NCI-H1105 treated with DMSO at 0.1 percent for 48 hours (cell line): Measurements from ENCODE around the gene EFCAB11.

Experiments
- DNase-seq: peaks from one replicate; lab custom pipeline; 2025; lab: John Stamatoyannopoulos, UW

EFCAB11 gene

DNA sequence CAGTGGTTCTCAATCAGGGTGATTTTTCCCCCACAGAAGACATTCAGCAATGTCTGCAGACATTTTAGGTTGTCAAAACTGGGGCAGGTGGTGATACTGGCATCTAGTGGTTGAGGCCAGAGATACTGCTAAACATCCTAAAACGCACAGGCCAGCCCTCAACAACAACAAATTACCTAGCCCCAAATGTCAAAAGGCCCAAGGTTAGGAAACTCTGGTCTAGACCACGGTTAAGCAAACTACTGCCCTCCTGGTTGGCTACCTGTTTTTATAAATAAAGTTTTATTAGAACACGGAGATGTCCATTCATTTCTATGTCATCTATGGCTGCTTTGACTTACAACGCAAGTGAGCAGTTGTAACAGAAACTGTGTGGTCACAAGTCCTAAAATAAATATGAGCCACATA lies 186.7 kb downstream of the EFCAB11 start:
- no peak for DNase-seq

DNA sequence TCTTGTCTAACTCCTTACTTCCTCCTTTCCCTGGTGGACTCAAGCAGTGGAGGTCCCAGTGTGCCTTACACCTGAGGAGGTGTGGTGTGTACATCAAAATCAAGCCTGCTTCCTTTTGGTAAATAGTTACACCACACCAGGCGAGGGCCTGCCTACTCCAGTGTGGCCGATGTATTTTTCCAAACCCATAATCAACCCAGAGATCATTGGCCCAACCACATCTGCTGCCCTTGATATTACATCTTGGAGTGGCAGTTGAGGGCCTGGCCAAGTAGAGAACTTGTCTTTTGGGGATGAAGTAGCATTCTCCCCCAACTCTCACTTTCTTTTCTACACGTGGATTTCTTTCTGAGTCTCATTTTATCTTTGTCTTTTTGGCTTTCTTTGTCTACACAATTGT lies 187.4 kb downstream of the EFCAB11 start:
- DNase-seq, result no peak

DNA sequence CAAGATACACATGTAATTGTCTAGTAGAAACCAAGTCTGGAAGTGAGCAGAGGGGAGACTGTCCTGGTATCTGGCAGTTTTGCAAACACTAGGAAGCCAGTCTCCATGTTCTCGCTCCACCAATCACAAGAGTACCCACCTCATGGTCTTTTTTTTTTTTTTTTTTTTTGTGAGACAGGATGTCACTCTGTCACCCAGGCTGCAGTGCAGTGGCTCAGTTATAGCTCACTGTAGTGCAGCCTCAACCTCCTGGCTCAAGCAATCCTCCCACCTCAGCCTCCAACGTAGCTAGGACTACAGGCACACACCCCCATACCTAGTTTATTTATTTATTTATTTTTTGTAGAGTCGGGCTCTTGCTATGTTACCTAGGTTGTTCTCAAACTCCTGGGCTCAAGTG lies 189.2 kb downstream of the EFCAB11 start:
- no peak for DNase-seq

DNA sequence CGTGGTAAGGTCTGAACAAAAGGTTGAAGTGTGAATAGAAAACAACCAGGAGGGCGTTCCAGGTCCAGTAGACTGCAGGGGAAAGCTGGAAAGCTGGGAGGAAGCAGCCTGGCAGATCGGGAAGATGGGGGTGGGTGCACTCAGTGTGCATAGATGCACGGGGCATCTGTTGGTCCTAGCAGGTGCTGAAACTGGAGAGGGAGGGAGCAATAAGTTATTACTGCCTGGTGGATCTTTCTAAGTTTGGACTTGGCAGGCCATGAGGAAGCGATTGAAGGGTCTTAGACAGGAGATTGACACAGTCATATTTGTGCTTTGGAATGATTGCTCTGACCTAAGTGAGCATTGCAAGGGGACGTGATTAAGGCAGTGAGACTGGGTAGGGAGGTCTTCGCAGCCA lies 194.4 kb downstream of the EFCAB11 start:
- no peak for DNase-seq

DNA sequence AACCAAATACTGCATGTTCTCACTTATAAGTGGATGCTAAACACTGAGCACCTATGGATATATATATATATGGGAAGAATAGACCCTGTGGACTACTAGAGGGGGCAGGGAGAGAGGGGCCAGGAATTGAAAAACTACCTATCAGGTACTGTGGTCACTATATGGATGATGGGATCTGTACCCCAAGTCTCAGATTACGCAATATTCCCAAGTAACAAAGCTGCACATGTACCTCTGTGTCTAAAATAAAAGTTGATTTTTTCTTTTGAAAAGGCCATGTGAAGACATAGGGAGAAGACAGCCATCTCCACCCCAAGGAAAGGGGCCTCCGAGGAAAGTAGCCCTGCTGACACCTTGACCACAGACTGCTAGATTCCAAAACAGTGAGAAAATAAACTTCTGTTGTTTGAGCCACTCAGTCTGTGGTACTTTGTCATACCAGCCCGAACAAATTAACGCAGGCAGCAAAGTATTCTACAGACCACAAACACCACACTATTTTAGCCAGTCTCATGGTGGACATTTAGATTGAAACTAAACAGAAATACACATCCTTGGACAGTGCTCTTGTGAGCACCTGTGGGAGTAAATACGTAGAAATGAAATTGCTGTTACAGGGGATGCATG lies 197.1 kb downstream of the EFCAB11 start:
- no peak for DNase-seq

DNA sequence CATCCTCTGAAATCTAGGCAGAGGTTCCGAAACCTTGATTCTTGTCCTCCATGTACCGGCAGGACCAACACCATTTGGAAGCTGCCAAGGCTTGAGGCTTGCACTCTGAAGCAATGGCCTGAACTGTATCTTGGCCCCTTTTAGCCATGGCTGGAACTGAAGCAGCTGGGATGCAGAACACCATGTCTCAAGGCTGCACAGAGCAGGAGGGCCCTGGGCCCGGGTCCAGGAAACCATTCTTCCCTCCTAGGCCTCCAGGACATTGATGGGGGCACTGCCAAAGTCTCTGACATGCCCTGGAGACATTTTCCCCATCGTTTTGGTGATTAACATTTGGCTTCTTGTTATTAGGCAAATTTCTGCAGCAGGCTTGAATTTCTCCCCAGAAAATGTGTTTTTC lies 198.7 kb downstream of the EFCAB11 start:
- no peak for DNase-seq

DNA sequence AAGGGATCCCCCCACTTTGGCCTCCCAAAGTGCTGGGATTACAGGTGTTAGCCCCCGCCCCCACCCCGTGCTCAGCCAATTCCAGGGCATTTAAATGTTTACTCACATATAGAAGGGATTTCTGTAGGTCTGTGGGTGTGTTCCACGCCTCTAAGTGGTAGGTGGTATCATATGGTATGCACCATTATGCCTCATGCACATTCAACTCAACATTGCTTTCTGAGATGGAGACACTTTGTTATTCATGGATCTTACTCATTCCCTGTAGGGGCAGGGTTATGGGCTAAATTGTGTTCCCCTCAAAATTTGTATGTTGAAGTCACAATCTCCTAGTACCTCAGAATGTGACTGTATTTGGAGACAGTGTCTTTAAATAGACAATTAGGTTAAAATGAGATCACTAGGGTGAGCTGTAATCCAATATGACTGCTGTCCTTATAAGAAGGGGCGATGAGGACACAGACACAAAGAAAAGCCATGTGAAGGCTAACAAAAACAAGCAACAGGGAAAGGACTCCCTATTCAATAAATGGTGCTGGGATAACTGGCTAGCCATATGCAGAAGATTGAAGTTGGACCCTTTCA lies 200.6 kb downstream of the EFCAB11 start:
- no peak for DNase-seq

DNA sequence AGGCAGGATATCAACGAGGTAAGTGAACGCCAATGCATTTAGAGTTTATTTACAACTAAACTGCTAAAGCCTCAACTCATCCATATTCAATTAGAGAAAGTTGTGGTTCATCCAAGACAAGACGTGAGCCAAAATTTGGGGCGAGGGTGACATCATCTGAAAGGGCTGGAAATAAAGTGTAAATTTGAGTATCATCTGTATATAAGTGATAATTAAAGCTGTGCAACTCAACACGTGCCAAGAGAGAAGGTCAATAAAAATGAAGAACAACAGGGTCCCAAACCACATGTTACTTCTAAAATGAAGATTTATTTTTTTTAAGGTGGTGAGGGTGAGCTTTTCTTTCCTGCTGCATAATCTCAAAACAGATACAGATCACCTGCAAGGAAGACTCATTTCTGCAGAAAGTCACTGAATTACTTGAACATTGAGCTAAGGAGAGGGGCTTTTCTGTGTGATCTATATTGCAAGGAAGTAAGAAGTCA lies 203.6 kb downstream of the EFCAB11 start:
- DNase-seq, result no peak

DNA sequence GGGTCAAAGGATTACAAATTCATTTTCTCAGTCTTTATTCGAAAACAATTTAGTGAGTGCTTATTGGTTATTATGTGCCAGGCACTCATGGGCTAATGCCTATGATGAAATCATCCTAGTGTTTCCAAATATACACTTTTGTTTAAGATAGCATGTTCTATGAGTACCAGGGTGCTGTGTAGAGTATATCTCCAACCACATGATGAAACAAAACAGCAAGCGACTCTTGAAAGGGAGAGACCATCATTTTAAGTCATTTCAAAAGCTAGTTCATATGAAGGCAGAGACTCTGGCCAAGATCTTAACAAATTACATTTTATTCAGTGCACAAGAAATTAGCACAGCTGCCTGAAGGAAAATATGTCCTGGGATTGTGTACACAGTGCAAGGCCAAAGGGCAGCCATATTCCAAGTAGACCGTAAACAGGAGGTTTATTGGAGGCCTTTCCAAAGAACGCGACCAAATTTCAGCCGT lies 204.2 kb downstream of the EFCAB11 start:
- no peak for DNase-seq

DNA sequence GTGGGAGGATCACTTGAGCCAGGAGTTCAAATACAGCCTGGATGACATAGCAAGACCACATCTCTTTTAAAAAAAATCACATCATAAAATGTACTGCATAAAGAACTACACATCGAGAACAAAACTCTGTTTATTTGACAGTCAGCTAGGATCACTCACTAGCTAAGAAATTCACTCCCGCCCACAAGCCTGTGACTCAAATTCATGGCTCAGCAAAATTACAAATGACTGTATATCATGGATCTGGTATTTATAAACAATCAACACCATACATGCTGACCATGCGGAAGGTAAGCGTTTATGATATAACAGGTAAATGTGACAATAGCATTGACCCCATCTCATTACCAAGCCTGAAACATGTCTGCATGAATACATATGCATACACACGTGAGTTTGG lies 206.5 kb downstream of the EFCAB11 start:
- DNase-seq, result no peak

DNA sequence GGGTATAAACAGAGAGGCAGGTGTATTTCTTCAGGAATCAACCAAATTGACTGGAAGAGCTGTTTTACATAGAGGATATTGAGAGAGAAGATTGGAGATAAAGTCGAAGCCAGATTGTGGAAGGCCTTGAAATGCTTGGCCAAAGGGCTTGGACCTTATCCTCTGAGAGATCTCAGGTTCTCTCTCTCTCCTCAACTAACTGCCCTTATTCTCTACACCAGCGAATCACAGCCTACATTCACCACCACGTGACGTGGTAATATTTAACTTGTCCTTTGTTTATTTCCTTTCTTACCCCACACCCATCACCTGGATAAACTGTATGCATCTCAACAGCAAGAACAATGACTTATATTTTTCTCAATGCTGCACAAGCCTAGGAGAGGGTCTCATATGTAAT lies 207.4 kb downstream of the EFCAB11 start:
- no peak for DNase-seq

DNA sequence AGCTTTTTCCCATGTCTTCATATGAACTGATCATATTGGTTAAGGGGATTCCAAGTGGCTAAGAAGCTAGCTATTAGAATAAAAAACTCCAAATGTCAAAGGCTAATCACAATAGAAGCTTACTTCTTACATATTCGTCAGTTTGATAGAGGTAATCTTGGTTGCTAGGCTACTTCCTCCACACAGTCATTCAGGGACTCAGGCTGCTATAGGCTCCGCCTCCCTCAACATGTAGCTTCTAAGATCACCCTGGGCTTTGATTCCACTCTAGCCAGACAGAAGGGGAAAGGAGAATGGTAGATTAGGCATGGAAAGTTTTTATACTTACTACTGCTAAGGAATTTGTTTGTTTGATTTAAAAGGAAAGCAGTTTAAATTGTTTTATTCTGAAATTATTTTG lies 207.9 kb downstream of the EFCAB11 start:
- no peak for DNase-seq

DNA sequence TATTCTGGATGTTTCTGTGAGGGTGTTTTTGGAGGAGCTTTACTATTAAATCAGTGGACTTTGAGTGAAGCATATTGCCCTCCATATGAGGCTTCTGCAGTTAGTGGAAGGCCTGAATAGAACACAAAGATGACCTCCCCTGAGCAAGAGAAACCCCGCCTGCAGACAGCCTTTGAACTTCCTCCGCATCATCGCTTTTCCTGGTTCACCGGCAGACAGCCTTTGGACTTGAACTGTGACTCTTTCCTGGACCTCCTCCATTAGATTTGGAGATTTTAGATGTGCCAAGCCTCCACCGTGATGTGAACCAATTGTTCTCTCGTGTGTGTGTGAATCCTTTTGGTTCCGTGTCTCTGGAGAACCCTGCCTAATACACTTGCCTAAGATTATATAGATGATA lies 208.4 kb downstream of the EFCAB11 start:
- DNase-seq, result no peak
